ENCODE measurements around the gene ARHGEF11. TPM values are rescaled to one million over a fixed set of nuclear protein-coding genes. Genes with fewer than 3 reads are reported as not detected.

Gene ARHGEF11
- total and polyA plus RNA-seq, 9 of the 15 experiments (the other 6 are each of a cell fraction or from before 2014, with no cell fraction given) = 0.14 to 15.5 (median 9.0) TPM

DNA sequence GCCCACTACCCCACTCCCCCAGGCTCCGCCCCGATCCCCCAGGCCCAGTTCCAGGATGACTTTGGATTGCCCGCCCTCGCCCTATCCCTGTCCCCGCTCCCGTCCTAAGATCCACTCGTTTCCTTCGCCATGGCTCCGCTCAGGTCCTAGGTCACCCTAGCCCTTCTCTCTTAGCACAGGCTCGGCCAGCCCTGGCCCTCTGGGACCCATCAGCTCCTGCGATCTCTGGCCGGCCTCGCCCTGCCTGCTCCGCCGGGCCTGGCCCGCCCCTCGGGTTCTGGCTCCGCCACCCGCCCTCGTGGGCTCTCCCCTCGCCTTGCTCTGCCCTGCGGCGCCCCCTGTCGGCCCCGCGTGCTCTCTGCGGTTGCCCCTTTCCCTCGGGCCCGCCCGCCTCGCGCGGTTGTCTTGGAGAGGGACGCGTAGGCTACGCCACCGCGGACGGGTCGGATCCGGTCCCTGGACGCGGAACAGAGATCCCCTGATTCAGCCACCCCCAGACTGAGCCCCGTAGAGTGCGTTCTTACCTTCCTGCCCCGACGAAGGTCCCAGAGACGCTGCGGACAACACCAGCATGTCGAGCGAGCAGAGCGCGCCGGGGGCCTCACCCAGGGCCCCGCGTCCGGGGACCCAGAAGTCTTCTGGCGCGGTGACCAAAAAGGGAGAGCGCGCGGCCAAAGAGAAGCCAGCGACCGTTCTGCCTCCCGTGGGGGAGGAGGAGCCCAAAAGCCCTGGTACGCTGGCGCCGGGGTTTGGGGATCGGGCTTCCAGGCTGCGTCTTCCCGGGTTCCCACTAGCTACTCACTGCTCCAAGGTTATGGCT lies 125.1 kb downstream of the ARHGEF11 start, which contains the start of gene LRRC71 (continued):
- TF ChIP-seq, protein P1, sequence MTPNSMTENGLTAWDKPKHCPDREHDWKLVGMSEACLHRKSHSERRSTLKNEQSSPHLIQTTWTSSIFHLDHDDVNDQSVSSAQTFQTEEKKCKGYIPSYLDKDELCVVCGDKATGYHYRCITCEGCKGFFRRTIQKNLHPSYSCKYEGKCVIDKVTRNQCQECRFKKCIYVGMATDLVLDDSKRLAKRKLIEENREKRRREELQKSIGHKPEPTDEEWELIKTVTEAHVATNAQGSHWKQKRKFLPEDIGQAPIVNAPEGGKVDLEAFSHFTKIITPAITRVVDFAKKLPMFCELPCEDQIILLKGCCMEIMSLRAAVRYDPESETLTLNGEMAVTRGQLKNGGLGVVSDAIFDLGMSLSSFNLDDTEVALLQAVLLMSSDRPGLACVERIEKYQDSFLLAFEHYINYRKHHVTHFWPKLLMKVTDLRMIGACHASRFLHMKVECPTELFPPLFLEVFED (CRISPR knock-in tag; conservative IDR thresholded peaks at IDR 0.05) = no peak
- TF ChIP-seq KLF10 (CRISPR knock-in tag; IDR thresholded peaks at IDR 0.05) = no peak
- no peak for TF ChIP-seq NCOA4 (IDR thresholded peaks at IDR 0.05; ENCODE audit: partially characterized antibody)
- TF ChIP-seq NFE2L1 (tag; IDR thresholded peaks at IDR 0.05; ENCODE audit: borderline replicate concordance, low read depth) = no peak
- peak; percentile 45; the same call in 1 of the 2 replicates for TF ChIP-seq ZNF431 (CRISPR knock-in tag; IDR thresholded peaks at IDR 0.05)
- peak; percentile 82 for TF ChIP-seq STAG1 (CRISPR knock-in tag; IDR thresholded peaks at IDR 0.05; ENCODE audit: borderline replicate concordance)
- no peak for TF ChIP-seq TAF7 (tag; IDR thresholded peaks at IDR 0.05)
- no peak for TF ChIP-seq ZNF589 (CRISPR knock-in tag; IDR thresholded peaks at IDR 0.05; ENCODE audit: low read depth)
- TF ChIP-seq MTA3 (IDR thresholded peaks at IDR 0.05; ENCODE audit: borderline replicate concordance) = peak; percentile 88; the same call in 1 of the 2 replicates
- no peak for TF ChIP-seq ETS2 (tag; IDR thresholded peaks at IDR 0.05; ENCODE audit: borderline replicate concordance, poor library complexity, severe bottlenecking)
- peak; percentile 96 for TF ChIP-seq RB1 (IDR thresholded peaks at IDR 0.05; ENCODE audit: low read depth)
- TF ChIP-seq, protein P2, sequence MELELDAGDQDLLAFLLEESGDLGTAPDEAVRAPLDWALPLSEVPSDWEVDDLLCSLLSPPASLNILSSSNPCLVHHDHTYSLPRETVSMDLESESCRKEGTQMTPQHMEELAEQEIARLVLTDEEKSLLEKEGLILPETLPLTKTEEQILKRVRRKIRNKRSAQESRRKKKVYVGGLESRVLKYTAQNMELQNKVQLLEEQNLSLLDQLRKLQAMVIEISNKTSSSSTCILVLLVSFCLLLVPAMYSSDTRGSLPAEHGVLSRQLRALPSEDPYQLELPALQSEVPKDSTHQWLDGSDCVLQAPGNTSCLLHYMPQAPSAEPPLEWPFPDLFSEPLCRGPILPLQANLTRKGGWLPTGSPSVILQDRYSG (tag; conservative IDR thresholded peaks at IDR 0.05; ENCODE audit: low read depth) = no peak
- TF ChIP-seq, protein P3, sequence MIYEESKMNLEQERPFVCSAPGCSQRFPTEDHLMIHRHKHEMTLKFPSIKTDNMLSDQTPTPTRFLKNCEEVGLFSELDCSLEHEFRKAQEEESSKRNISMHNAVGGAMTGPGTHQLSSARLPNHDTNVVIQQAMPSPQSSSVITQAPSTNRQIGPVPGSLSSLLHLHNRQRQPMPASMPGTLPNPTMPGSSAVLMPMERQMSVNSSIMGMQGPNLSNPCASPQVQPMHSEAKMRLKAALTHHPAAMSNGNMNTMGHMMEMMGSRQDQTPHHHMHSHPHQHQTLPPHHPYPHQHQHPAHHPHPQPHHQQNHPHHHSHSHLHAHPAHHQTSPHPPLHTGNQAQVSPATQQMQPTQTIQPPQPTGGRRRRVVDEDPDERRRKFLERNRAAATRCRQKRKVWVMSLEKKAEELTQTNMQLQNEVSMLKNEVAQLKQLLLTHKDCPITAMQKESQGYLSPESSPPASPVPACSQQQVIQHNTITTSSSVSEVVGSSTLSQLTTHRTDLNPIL (CRISPR knock-in tag; IDR thresholded peaks at IDR 0.05) = no peak
- TF ChIP-seq, protein P4, sequence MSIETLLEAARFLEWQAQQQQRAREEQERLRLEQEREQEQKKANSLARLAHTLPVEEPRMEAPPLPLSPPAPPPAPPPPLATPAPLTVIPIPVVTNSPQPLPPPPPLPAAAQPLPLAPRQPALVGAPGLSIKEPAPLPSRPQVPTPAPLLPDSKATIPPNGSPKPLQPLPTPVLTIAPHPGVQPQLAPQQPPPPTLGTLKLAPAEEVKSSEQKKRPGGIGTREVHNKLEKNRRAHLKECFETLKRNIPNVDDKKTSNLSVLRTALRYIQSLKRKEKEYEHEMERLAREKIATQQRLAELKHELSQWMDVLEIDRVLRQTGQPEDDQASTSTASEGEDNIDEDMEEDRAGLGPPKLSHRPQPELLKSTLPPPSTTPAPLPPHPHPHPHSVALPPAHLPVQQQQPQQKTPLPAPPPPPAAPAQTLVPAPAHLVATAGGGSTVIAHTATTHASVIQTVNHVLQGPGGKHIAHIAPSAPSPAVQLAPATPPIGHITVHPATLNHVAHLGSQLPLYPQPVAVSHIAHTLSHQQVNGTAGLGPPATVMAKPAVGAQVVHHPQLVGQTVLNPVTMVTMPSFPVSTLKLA (conservative IDR thresholded peaks at IDR 0.05) = peak; percentile 78 to 89
- TF ChIP-seq, protein P5, sequence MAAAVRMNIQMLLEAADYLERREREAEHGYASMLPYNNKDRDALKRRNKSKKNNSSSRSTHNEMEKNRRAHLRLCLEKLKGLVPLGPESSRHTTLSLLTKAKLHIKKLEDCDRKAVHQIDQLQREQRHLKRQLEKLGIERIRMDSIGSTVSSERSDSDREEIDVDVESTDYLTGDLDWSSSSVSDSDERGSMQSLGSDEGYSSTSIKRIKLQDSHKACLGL (CRISPR knock-in tag; IDR thresholded peaks at IDR 0.05; ENCODE audit: borderline replicate concordance, poor library complexity, severe bottlenecking) = no peak
- peak; percentile 99 for TF ChIP-seq RAD21 (CRISPR knock-in tag; conservative IDR thresholded peaks at IDR 0.05 in 1 of 2, IDR thresholded peaks at IDR 0.05 in 1 of 2)
- TF ChIP-seq SAFB (IDR thresholded peaks at IDR 0.05; ENCODE audit: borderline replicate concordance, low read depth, low read length) = peak; percentile 75; the same call in 1 of the 2 replicates
- no peak for TF ChIP-seq XRCC3 (IDR thresholded peaks at IDR 0.05)
- TF ChIP-seq, protein P6, sequence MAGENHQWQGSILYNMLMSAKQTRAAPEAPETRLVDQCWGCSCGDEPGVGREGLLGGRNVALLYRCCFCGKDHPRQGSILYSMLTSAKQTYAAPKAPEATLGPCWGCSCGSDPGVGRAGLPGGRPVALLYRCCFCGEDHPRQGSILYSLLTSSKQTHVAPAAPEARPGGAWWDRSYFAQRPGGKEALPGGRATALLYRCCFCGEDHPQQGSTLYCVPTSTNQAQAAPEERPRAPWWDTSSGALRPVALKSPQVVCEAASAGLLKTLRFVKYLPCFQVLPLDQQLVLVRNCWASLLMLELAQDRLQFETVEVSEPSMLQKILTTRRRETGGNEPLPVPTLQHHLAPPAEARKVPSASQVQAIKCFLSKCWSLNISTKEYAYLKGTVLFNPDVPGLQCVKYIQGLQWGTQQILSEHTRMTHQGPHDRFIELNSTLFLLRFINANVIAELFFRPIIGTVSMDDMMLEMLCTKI (IDR thresholded peaks at IDR 0.05; ENCODE audit: partially characterized antibody) = no peak

Data from K562 (cell line).